Activated CD8-positive, alpha-beta memory T cell treated with anti-CD3 and anti-CD28 coated beads, Interleukin-2, amount 50 U/mL, for 48 hours (primary cell): ENCODE measurements around the gene MYD88.
"Not testable (repeated sequence)": the region's sequence is repeated elsewhere in the genome, so short reads cannot be mapped to it uniquely, and the experiment has no call there.

Experiments
- DNase-seq: peaks from one replicate; pipeline ENCODE4 v3.0.0-alpha.2; 2020

The MYD88 gene

DNA sequence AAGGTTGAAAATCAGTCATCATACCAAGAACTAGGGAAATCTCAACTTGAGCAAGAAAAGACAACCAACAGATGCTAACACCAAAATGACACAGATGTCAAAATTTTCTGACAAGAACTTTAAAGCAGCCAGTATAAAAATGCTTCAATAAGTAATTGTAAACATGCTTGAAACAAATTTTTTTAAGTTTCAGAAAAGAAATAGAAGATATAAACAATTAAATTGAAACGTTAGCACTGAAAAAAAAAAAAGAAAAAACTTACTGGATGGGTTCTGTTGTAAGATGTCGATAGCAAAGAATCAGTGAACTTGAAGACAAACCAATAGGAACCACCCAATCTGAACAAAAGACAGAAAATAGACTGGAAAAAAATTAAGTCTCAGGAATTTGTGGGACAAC, 8.0 kb downstream of the MYD88 start:
- no peak for DNase-seq

DNA sequence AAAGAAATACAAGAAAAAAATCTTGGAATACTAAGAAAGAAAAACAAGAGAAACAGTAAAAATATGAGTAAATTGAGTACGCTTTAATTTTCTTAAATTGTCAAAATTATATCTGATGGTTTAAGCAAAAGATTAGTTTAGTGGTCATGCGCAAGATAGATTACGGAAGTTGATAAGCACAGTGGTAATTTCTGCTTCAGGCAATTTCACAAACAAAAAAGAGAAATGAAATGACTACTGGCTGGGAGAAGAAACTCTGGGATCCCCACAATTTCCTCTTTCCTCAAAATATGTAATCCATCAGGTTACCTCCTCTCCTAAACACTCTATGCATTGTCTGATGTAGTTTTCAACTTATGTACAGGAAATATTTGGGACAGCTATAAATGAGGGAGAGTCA, 9.0 kb downstream of the MYD88 start:
- DNase-seq = no peak

- DNase-seq = no peak
These were observed 9.9 kb downstream of the MYD88 start for GRCh38 chr3:38148311-38148882.

GRCh38 chr3:38149708-38150107, 11.2 kb downstream of the MYD88 start:
- DNase-seq = no peak

- peak; percentile 25 for DNase-seq
These were observed 12.5 kb downstream of the MYD88 start for GRCh38 chr3:38150780-38151528.

DNA sequence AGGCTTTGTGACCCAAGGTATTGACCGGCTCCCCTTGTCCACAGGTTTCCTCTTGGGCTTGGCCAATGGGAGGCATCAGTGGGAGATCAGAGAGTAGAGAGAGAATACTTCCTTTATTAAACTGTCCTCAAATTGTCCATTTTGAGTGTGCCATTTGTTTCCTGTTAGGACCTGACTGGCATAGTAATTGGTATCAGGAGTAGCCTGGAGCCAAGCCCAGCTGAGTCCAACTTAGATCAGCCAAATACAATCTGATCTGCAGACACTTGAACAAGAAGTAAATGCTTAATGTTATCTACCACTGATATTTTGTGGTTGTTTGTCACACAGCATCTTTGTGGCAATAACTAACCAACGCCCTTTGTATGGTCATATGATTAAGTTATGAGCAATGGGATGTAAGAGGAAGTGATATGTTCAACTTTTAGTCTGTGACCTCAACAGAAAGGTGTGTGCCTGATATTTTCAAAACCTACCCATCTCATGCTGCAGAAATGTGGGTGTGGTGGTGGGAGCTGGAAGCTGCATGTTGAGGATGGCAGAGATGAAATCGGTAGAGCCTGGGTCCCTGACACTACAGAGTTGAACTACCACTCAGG, 13.3 kb downstream of the MYD88 start:
- no peak for DNase-seq

- DNase-seq = no peak
These were observed 14.1 kb downstream of the MYD88 start for GRCh38 chr3:38152609-38153008.

DNA sequence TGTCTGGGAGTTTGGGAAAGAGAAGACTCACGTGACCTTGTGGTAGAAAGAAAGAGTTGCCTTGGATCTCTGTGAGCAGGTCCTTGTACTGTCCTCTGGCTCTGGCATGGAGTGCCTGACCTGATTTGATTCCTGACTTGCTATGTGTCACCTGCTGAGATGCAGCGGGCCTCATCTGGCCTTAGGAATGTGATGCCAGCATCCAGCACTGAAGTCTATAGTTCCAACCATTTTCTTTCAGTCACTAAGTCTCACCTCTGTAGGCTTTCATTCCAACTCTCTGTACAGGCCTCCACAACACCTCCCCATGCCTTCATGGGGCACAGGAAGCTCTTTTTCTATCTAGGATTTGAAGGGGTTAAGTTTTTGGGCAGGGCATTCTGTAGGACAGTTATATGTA, 14.8 kb downstream of the MYD88 start:
- DNase-seq = no peak

DNA sequence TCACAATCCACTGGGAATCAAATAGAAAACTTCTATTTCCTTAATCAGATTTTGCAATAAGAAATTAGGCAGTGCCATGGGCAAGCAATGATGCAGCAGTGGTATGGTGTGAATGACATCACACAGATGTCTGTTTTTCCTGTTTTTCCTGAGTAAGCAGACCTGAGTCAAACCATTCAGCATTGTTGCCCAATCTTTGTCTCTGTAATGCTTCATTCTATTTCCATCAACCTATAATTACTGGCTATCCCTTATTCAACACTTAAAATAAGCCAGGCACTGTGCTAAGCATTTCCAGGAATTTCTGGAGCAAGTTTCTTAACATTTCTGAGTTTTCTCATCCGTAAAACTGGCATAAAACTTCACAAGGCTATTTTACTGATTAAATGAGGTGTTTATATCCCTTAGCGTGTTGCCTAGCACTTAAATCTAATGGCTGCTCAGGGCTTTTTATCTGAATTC, 15.6 kb downstream of the MYD88 start:
- DNase-seq = no peak

GRCh38 chr3:38154625-38155255, 16.3 kb downstream of the MYD88 start:
- no peak for DNase-seq

- no peak for DNase-seq
These were observed 17.4 kb downstream of the MYD88 start for GRCh38 chr3:38155825-38156224.

GRCh38 chr3:38157117-38157516, 18.7 kb downstream of the MYD88 start:
- DNase-seq = no peak

DNA sequence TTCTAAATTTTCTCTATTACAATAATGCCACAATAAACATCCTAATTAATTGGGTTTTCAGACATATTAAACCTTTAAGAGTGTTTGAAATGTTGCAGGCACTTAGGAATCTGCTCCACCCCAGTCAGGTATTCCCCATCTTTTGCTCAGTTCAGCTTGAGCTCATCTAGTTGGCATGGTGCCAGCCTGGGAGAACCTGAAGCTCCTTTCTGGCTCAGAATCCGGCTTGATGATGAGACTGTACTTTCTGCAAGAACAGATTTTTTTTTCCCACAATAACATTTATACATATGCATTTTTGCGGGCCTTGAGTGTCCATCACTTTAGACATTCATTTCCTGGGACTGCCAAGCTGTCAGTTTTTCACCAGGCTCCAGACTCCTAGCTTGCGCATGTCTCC, 19.1 kb downstream of the MYD88 start:
- no peak for DNase-seq

DNA sequence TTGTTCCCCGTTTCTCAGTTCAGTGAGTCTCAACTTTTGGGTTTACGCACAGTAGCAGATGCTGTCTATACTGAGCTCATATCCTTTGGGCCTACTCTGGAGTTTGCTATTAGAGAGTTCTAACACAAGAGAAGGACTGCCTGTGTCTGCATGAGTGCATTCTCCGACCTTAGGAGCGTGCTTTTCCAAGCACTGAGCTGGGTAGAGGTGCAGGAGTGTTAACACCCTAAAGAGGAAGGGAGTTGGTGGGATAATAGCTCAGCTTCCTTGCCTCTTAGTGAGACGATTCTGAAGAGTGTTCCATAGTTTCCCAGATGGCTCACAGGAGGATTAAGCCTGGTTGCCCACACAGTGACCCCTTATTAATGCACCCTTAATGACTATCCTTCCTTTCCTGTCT, 20.0 kb downstream of the MYD88 start:
- no peak for DNase-seq

- not testable (repeated sequence) for DNase-seq
These were observed 22.2 kb downstream of the MYD88 start for GRCh38 chr3:38160704-38161103.

DNA sequence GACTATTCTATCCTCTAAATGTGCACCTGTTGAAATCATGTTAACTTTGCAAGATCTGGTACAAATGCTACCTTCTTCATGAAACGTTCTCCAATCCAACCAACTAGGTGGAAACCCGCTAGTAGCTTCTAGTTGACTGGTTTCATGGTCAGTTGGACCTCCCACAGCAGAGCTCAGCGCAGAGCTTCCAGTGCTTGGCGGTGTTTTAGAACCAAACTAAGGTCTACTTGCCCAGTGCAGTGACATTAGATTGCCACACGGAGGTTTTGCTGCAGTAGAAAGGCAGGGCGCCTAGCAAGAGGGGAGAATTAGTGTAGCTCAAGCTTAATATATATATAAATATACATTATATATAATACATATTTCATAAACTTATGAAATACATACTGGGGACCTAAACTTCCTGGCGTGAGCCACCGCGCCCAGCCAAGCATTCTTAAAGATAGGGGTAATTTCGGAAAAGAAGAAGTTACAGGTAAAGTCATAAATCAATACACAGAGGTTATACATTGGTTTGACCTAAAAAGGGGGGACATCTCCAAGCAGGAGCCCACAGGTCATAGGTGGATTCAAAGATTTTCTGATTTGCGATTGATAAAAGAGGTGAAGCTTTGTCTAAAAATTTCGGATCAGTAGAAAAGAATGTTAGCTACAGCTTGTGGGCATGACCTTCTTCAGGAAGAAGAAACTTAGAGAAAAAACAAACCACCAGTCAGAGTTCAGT, 24.8 kb downstream of the MYD88 start:
- DNase-seq = no peak

DNA sequence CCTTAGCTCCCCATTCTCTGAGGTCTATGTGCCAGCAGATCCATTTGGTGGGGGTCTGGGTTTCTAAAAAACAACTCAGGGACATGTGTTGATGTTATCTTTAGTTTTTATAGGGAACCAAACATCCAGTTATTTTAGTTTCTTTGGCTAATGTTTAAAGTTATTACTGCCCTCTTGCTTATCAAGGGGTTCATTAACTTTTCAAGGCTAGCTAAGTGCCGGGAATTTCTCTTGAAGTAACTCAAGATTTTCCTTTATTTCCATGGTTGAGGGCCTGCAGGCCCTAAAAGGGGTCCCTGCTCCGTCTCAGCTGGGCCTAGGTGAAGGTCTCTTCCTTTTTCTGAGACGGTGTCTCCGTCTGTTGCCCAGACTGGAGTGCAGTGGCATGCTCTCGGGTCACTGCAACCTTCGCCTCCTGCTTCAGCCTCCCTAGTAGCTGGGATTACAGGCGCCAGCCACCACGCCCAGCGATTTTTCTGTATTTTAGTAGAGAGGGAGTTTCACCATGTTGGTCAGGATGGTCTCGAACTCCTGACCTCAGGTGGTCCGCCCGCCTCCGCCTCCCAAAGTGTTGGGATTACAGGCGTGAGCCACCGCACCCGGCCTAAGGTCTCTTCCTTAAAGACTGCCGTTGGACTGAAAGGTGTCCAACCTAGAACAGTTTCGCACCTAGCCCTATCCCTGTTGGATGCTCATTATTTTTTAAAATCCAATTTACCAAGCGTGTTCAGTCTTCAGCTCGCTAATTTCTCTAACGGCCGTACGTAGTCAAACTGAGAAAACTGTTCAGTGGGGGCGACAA, 25.6 kb downstream of the MYD88 start:
- DNase-seq = no peak

GRCh38 chr3:38164643-38164951, 26.1 kb downstream of the MYD88 start:
- DNase-seq = no peak

DNA sequence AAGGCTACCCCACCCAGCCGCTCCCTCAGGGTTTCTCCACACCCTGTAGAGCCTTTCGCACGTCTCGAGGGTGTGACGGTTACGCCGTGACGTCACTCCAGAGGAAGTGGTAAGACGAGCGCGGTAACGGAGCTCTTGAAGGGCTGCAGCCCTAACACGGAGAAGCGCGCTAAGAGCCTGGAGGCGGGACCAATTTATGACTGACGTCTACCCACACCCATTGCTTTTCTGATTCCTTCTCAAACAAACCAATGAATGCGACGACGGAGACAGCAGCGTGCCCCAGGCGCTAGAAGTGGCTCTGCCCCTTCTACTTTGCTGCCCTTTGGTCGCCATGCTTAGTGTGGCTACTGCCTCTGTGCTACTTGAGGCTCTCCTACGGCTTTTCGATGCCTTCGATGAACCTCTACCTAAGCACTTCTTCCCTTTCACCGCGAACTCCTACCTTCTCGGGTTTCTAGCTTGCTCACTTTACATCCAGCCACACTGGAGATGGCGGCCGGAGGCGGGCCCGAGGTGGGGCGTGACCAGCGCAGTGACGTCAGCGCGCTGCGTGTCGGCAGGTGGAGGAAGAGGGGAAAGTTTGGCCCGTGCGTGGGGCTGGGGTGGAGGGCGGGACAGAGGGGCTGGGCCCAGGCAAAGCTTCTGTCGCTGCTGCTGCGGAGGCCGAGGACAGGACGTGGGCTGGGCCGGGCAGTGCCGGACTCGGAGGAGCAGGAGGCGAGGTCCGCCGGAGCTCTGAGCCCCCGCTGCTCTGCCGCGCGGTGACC, 26.7 kb downstream of the MYD88 start, which contains the start of gene OXSR1:
TSS of gene OXSR1 (plus strand) at position 586 of the 770 bp plus-strand sequence. CDS start 340 bp downstream, outside the sequence.
- peak; percentile 98 for DNase-seq

DNA sequence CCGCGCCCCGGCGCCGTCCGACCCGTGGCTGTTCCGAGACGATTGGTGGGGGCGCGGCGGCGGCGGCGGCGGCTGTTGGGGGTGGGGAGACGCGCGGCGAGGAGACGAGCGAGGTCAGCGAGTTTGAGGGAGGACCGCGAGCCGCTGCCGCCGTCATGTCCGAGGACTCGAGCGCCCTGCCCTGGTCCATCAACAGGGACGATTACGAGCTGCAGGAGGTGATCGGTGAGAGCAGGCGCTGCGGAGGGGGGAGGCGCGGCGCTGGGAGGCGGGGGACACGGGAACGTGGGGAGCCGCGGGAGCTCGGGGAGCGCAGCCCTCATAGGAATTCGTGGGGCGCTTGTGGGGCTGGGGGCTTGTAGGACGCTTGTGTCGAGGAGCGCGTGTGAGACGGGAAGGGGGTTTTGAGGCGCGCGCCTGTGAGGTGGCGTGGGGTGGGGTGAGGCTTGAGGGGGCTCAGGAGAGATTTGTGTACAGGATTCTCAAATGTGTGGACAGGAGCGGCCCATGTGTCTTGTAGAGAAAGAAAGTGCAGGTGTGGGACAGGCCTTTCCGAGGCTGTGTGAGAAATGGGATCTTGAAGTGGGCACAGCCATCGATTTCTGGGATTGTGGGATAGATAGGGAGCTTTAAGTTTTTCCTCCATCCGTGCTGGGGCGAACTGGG, 27.4 kb downstream of the MYD88 start:
- DNase-seq = no peak

- DNase-seq = no peak
These were observed 29.1 kb downstream of the MYD88 start for GRCh38 chr3:38167591-38167990.
